Suprapubic skin (tissue), 4 donors: ENCODE measurements around the gene PTPRN2.

Source experiments
- EP300 ChIP-seq: sonication (generic); formaldehyde crosslinking; IDR thresholded peaks from one replicate; pipeline ENCODE4 v1.6.1; 2017; ENCODE audit warnings: antibody characterized with exemption
- POLR2A ChIP-seq, 2 donors: fragments of 450-650 bp; IDR thresholded peaks; one replicate each; pipeline ENCODE4 v1.6.1; 2017; ENCODE audit warnings: antibody characterized with exemption in 2 of 2, mild to moderate bottlenecking in 2 of 2, moderate library complexity in 2 of 2
- POLR2AphosphoS5 ChIP-seq, 3 donors: sonication (generic); formaldehyde crosslinking; IDR thresholded peaks; one replicate each; pipeline ENCODE4 v1.6.1; 2017; ENCODE audit warnings: antibody characterized with exemption in 3 of 3
- TF ChIP-seq, protein P1 (sequence below), 2 donors: fragments of 200-600 bp in 1 of 2; fragments of 450-650 bp in 1 of 2; sonication (generic) in 1 of 2; IDR thresholded peaks; one replicate each; pipeline ENCODE4 v1.5.1; 2016 to 2019; ENCODE audit warnings: antibody characterized with exemption in 2 of 2, mild to moderate bottlenecking in 1 of 2, moderate library complexity in 1 of 2

DNA sequence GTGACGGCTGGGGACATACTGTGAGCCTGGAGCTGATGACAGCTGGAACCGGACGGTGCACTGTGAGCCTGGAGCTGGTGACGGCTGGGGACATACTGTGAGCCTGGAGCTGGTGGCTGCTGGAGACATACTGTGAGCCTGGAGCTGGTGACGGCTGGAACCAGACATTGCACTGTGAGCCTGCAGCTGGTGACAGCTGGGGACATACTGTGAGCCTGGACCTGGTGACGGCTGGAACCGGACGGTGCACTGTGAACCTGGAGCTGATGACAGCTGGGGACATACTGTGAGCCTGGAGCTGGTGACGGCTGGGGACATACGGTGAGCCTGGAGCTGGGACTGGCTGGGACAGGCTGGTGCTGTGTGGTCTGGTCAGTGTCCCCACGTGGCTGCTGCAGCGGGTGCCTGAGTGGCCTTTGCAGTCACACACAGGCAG, 47.9 kb downstream of the PTPRN2 start:
- TF ChIP-seq, protein P1, sequence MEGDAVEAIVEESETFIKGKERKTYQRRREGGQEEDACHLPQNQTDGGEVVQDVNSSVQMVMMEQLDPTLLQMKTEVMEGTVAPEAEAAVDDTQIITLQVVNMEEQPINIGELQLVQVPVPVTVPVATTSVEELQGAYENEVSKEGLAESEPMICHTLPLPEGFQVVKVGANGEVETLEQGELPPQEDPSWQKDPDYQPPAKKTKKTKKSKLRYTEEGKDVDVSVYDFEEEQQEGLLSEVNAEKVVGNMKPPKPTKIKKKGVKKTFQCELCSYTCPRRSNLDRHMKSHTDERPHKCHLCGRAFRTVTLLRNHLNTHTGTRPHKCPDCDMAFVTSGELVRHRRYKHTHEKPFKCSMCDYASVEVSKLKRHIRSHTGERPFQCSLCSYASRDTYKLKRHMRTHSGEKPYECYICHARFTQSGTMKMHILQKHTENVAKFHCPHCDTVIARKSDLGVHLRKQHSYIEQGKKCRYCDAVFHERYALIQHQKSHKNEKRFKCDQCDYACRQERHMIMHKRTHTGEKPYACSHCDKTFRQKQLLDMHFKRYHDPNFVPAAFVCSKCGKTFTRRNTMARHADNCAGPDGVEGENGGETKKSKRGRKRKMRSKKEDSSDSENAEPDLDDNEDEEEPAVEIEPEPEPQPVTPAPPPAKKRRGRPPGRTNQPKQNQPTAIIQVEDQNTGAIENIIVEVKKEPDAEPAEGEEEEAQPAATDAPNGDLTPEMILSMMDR (IDR thresholded peaks at IDR 0.05), result no peak
- TF ChIP-seq POLR2A (IDR thresholded peaks at IDR 0.05) (no peak), POLR2AphosphoS5 (IDR thresholded peaks at IDR 0.05) (no peak), EP300 (no peak)
